Prostate gland (tissue), 2 donors: ENCODE results near the gene VPS13C. TPM values are rescaled to one million over a fixed set of nuclear protein-coding genes. Genes with fewer than 3 reads are reported as not detected.

Source experiments
- DNase-seq: peaks from one replicate; pipeline ENCODE4 v3.0.0-alpha.2; 2019; ENCODE audit warnings: low spot score
- H3K27ac ChIP-seq, 2 donors: fragments of 200-600 bp; sonication (generic); 2 replicates each; pipeline ENCODE4 v1.5.1; 2017 to 2019
- H3K27me3 ChIP-seq: fragments of 200-600 bp; sonication (generic); replicated peaks from 2 replicates; pipeline ENCODE4 v1.5.1; 2019; ENCODE audit not compliant: insufficient read depth
- H3K36me3 ChIP-seq, 2 donors: fragments of 200-600 bp; sonication (generic); 1 replicate in 1 of 2; 2 replicates in 1 of 2; pipeline versions ENCODE4 v1.5.1 to v1.8.1; 2017 to 2019
- H3K4me1 ChIP-seq: fragments of 200-600 bp; sonication (generic); replicated peaks from 2 replicates; pipeline ENCODE4 v1.5.1; 2019
- H3K4me3 ChIP-seq, 2 donors: fragments of 200-600 bp; sonication (generic); 2 replicates each; pipeline ENCODE4 v1.5.1; 2017 to 2019
- H3K9me3 ChIP-seq: fragments of 200-600 bp; sonication (generic); 2 replicates; pipeline ENCODE4 v1.5.1; 2017
- CTCF ChIP-seq, 4 experiments: fragments of 200-600 bp in 2 of 4; fragments of 450-650 bp in 2 of 4; sonication (generic) in 2 of 4; IDR thresholded peaks; 1 replicate in 3 of 4; 2 replicates in 1 of 4; pipeline ENCODE4 v1.5.1; 2016 to 2019; ENCODE audit warnings: antibody characterized with exemption in 4 of 4, mild to moderate bottlenecking in 2 of 4, moderate library complexity in 2 of 4
- POLR2A ChIP-seq: fragments of 450-650 bp; IDR thresholded peaks from one replicate; pipeline ENCODE4 v1.6.1; 2016; ENCODE audit warnings: antibody characterized with exemption, mild to moderate bottlenecking
- POLR2AphosphoS5 ChIP-seq: sonication (generic); formaldehyde crosslinking; IDR thresholded peaks from one replicate; pipeline ENCODE4 v1.6.1; 2017; ENCODE audit warnings: antibody characterized with exemption
- WGBS: methylation state at CpG from one replicate; pipeline ENCODE4 v1.1.5; 2018; 5-methylcytosine and 5-hydroxymethylcytosine counted together
- intact Hi-C: fragments of 100-400 bp; cut with DNase I; formaldehyde crosslinking; loops from one replicate; pipeline ENCODE4 v1.14.2; 2022
- total RNA-seq, 2 donors: library from RNA; depleted of rRNA; stranded (reverse); fragments of >200 nt; gene quantifications; one replicate each; pipeline ENCODE4 v1.1.0, GENCODE V29; 2016

Gene VPS13C
- total RNA-seq, 2 donors from 2014 or later: 53.5 to 60.2 TPM

GRCh38 chr15:61908241-61908640 is 152.0 kb downstream of the VPS13C start:
- H3K27me3 ChIP-seq: no peaks in the 10 kb centered on the region
- H3K4me3 ChIP-seq: no peak overlapping the region
- H3K9me3 ChIP-seq: no peaks in the 10 kb centered on the region
- WGBS: 97% methylated on average over 3 of the region's 3 CpGs
- H3K27ac ChIP-seq: no peak overlapping the region
- no peaks in the 10 kb centered on the region for H3K36me3 ChIP-seq
- H3K4me1 ChIP-seq: no peaks in the 10 kb centered on the region
- intact Hi-C loops: no loop called here
- no peak for DNase-seq
- TF ChIP-seq POLR2AphosphoS5: no peak
- no peak for TF ChIP-seq POLR2A
- TF ChIP-seq CTCF (IDR thresholded peaks at IDR 0.05): no peak

- 100% methylated on average over 1 of the region's 1 CpG for WGBS
- no peaks in the 10 kb centered on the region for H3K9me3 ChIP-seq
- H3K4me3 ChIP-seq: no peak overlapping the region
- intact Hi-C loops: no loop called here
- DNase-seq: no peak
- TF ChIP-seq POLR2A (no peak), POLR2AphosphoS5 (no peak)
- no peaks in the 10 kb centered on the region for H3K4me1 ChIP-seq
- no peak overlapping the region for H3K27ac ChIP-seq
- no peaks in the 10 kb centered on the region for H3K36me3 ChIP-seq
- no peaks in the 10 kb centered on the region for H3K27me3 ChIP-seq
Measured at GRCh38 chr15:61907753-61908086, 152.5 kb downstream of the VPS13C start.

GRCh38 chr15:61906961-61907752 is 153.1 kb downstream of the VPS13C start:
- intact Hi-C loops: no loop called here
- H3K4me1 ChIP-seq: no peaks in the 10 kb centered on the region
- H3K4me3 ChIP-seq: no peak overlapping the region
- H3K27me3 ChIP-seq: no peaks in the 10 kb centered on the region
- no peaks in the 10 kb centered on the region for H3K36me3 ChIP-seq
- no peaks in the 10 kb centered on the region for H3K9me3 ChIP-seq
- no peak for TF ChIP-seq POLR2A
- no peak for TF ChIP-seq POLR2AphosphoS5
- TF ChIP-seq CTCF (IDR thresholded peaks at IDR 0.05): no peak
- whole genome bisulfite sequencing: 48% methylated on average over 4 of the region's 4 CpGs
- no peak overlapping the region for H3K27ac ChIP-seq
- DNase-seq: no peak

GRCh38 chr15:61893146-61893545 is 167.1 kb downstream of the VPS13C start:
- Histone ChIP-seq H3K27ac (no peak overlapping the region), H3K27me3 (no peaks in the 10 kb centered on the region), H3K9me3 (no peaks in the 10 kb centered on the region), H3K4me3 (no peak overlapping the region), H3K36me3 (no peaks in the 10 kb centered on the region), H3K4me1 (no peaks in the 10 kb centered on the region)
- intact Hi-C loops: no loop called here
- TF ChIP-seq POLR2AphosphoS5 (no peak), CTCF (IDR thresholded peaks at IDR 0.05) (no peak), POLR2A (no peak)
- no peak for DNase-seq

GRCh38 chr15:61892140-61892539 is 168.1 kb downstream of the VPS13C start:
- no peak for DNase-seq
- intact Hi-C loops: no loop called here
- H3K4me3 ChIP-seq: no peak overlapping the region
- WGBS: 89% methylated on average over 1 of the region's 1 CpG
- no peaks in the 10 kb centered on the region for H3K36me3 ChIP-seq
- H3K27me3 ChIP-seq: no peaks in the 10 kb centered on the region
- no peaks in the 10 kb centered on the region for H3K9me3 ChIP-seq
- H3K27ac ChIP-seq: no peak overlapping the region
- no peaks in the 10 kb centered on the region for H3K4me1 ChIP-seq
- no peak for TF ChIP-seq POLR2A
- no peak for TF ChIP-seq POLR2AphosphoS5
- no peak for TF ChIP-seq CTCF (IDR thresholded peaks at IDR 0.05)
